ENCODE data around the gene MED16.

The MED16 gene

GRCh38 chr19:858868-859843 lies 33.8 kb downstream of the MED16 start, which contains the start of gene CFD:
TSS of gene CFD (plus strand) at chr19:859664. CDS start at chr19:859690, 26 bp downstream.
- TF ChIP-seq CTCF (IDR thresholded peaks at IDR 0.05; ENCODE audit: borderline replicate concordance, extremely low read depth, low read length, poor library complexity, severe bottlenecking) (no peak), EZH2 (IDR thresholded peaks at IDR 0.05; ENCODE audit: borderline replicate concordance, low read depth, low read length, severe bottlenecking) (no peak)
- Histone ChIP-seq H3K27me3 (ENCODE audit: insufficient read depth, low read length, poor library complexity) (no peaks in the 10 kb centered on the region), H3K4me2 (ENCODE audit: insufficient read depth, low read length) (no peak within 1 kb of the TSS), H3K79me2 (ENCODE audit: insufficient read depth, low read length) (no peaks in the 10 kb centered on the region), H2AFZ (ENCODE audit: low read depth, low read length) (no peak within 1 kb of the TSS), H3K4me3 (ENCODE audit: low read depth in 1 of 2, low read length in 2 of 2) (no peak within 1 kb of the TSS), H3K27ac (ENCODE audit: low read length) (no peak within 1 kb of the TSS), H3K9ac (ENCODE audit: low read depth, low read length) (no peak within 1 kb of the TSS), H4K20me1 (ENCODE audit: insufficient read depth, low read length) (peaks cover 2% of the 10 kb centered on the region; the same call in 1 of the 2 replicates), H3K9me3 (ENCODE audit: insufficient read depth, low read length, severe bottlenecking) (no peaks in the 10 kb centered on the region), H3K36me3 (ENCODE audit: insufficient read depth, low read length) (no peaks in the 10 kb centered on the region), H3K4me1 (ENCODE audit: insufficient read depth, low read length) (peaks cover 3% of the 10 kb centered on the region)
- ATAC-seq (ENCODE audit: insufficient read depth, low read depth): no peak
- no peak for DNase-seq

DNA sequence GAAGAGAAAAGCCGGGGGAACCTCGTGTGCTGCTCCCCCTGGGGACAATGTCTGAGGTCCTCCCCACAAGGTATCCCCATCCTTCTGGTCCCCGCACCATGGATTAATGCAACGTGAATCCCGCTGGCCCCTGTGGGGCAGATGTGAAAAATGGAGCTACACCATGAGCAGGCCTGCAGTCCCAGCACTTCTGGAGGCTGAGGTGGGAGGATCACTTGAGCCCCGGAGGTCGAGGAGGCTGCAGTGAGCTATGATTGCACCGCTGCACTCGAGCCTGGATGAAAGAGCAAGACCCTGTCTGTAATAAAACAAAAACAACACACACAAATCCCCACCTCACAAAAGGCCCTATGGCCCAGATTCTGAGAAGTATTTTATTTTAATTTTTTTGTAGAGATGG lies 34.7 kb downstream of the MED16 start:
- DNase-seq (no peak), ATAC-seq (ENCODE audit: insufficient read depth, low read depth) (no peak)
- Histone ChIP-seq H3K79me2 (ENCODE audit: insufficient read depth, low read length) (no peaks in the 10 kb centered on the region), H3K4me2 (ENCODE audit: insufficient read depth, low read length) (no peak overlapping the region), H3K9ac (ENCODE audit: low read depth, low read length) (no peak overlapping the region), H3K4me3 (ENCODE audit: low read depth in 1 of 2, low read length in 2 of 2) (no peak overlapping the region), H2AFZ (ENCODE audit: low read depth, low read length) (no peak overlapping the region), H4K20me1 (ENCODE audit: insufficient read depth, low read length) (no peaks in the 10 kb centered on the region), H3K36me3 (ENCODE audit: insufficient read depth, low read length) (no peaks in the 10 kb centered on the region), H3K27ac (ENCODE audit: low read length) (no peak overlapping the region), H3K9me3 (ENCODE audit: insufficient read depth, low read length, severe bottlenecking) (no peaks in the 10 kb centered on the region), H3K27me3 (ENCODE audit: insufficient read depth, low read length, poor library complexity) (no peaks in the 10 kb centered on the region), H3K4me1 (ENCODE audit: insufficient read depth, low read length) (no peaks in the 10 kb centered on the region)
- TF ChIP-seq EZH2 (IDR thresholded peaks at IDR 0.05; ENCODE audit: borderline replicate concordance, low read depth, low read length, severe bottlenecking) (no peak), CTCF (IDR thresholded peaks at IDR 0.05; ENCODE audit: borderline replicate concordance, extremely low read depth, low read length, poor library complexity, severe bottlenecking) (no peak)

DNA sequence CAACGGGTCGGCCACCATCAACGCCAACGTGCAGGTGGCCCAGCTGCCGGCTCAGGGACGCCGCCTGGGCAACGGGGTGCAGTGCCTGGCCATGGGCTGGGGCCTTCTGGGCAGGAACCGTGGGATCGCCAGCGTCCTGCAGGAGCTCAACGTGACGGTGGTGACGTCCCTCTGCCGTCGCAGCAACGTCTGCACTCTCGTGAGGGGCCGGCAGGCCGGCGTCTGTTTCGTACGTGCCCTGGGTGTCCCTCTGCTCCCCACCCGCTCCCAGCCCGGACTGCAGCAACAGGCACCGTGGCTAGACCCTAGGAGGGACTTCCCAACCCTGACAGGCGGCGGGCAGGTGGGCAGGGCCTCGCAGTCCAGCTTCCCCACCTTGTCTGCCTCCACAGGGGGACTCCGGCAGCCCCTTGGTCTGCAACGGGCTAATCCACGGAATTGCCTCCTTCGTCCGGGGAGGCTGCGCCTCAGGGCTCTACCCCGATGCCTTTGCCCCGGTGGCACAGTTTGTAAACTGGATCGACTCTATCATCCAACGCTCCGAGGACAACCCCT lies 37.3 kb downstream of the MED16 start:
- Histone ChIP-seq H3K79me2 (ENCODE audit: insufficient read depth, low read length) (no peaks in the 10 kb centered on the region), H4K20me1 (ENCODE audit: insufficient read depth, low read length) (no peaks in the 10 kb centered on the region), H2AFZ (ENCODE audit: low read depth, low read length) (no peak overlapping the region), H3K4me1 (ENCODE audit: insufficient read depth, low read length) (no peaks in the 10 kb centered on the region), H3K4me2 (ENCODE audit: insufficient read depth, low read length) (no peak overlapping the region), H3K27me3 (ENCODE audit: insufficient read depth, low read length, poor library complexity) (no peaks in the 10 kb centered on the region), H3K36me3 (ENCODE audit: insufficient read depth, low read length) (no peaks in the 10 kb centered on the region), H3K9me3 (ENCODE audit: insufficient read depth, low read length, severe bottlenecking) (no peaks in the 10 kb centered on the region), H3K27ac (ENCODE audit: low read length) (no peak overlapping the region), H3K9ac (ENCODE audit: low read depth, low read length) (no peak overlapping the region), H3K4me3 (ENCODE audit: low read depth in 1 of 2, low read length in 2 of 2) (no peak overlapping the region)
- ATAC-seq (ENCODE audit: insufficient read depth, low read depth) (no peak), DNase-seq (no peak)
- no peak for TF ChIP-seq CTCF (IDR thresholded peaks at IDR 0.05; ENCODE audit: borderline replicate concordance, extremely low read depth, low read length, poor library complexity, severe bottlenecking)
- no peak for TF ChIP-seq EZH2 (IDR thresholded peaks at IDR 0.05; ENCODE audit: borderline replicate concordance, low read depth, low read length, severe bottlenecking)
